ENCODE results near the gene HSPD1.

Gene HSPD1

GRCh38 chr2:197499594-197500502, at the start of gene HSPD1, which contains the start of gene HSPE1:
Gene HSPD1, minus strand, starts transcription at chr2:197499840. Its CDS starts 992 bp downstream, at chr2:197498848.
Gene HSPE1, plus strand, starts transcription at chr2:197500379. Its CDS starts 58 bp downstream, at chr2:197500437.
- peak; percentile 95 for DNase-seq (ENCODE audit: low spot score)

GRCh38 chr2:197548582-197548981, 48.9 kb upstream of the HSPD1 start:
- DNase-seq (ENCODE audit: low spot score) = no peak

- no peak for DNase-seq (ENCODE audit: low spot score)
Measured at GRCh38 chr2:197547163-197547900, 47.7 kb upstream of the HSPD1 start.

GRCh38 chr2:197543206-197543605, 43.6 kb upstream of the HSPD1 start:
- no peak for DNase-seq (ENCODE audit: low spot score)

GRCh38 chr2:197539734-197540133, 40.1 kb upstream of the HSPD1 start:
- no peak for DNase-seq (ENCODE audit: low spot score)

GRCh38 chr2:197538412-197538811, 38.8 kb upstream of the HSPD1 start:
- no peak for DNase-seq (ENCODE audit: low spot score)

- DNase-seq (ENCODE audit: low spot score) = no peak
Measured at GRCh38 chr2:197517150-197517549, 17.5 kb upstream of the HSPD1 start.

GRCh38 chr2:197516393-197516761, 16.7 kb upstream of the HSPD1 start:
- DNase-seq (ENCODE audit: low spot score) = no peak

GRCh38 chr2:197515739-197516392, 16.2 kb upstream of the HSPD1 start, which contains the start of gene MOB4:
Gene MOB4, plus strand, starts transcription at chr2:197516066. Its CDS starts 21 bp downstream, at chr2:197516087.
- DNase-seq (ENCODE audit: low spot score) = peak; percentile 92

GRCh38 chr2:197515315-197515738, 15.7 kb upstream of the HSPD1 start:
- peak; percentile 25 for DNase-seq (ENCODE audit: low spot score)

GRCh38 chr2:197514754-197515153, 15.1 kb upstream of the HSPD1 start:
- no peak for DNase-seq (ENCODE audit: low spot score)

- DNase-seq (ENCODE audit: low spot score) = no peak
Measured at GRCh38 chr2:197513915-197514314, 14.3 kb upstream of the HSPD1 start.

- DNase-seq (ENCODE audit: low spot score) = no peak
Measured at GRCh38 chr2:197506658-197507057, 7.0 kb upstream of the HSPD1 start.

- no peak for DNase-seq (ENCODE audit: low spot score)
Measured at GRCh38 chr2:197504512-197504911, 4.9 kb upstream of the HSPD1 start.

- no peak for DNase-seq (ENCODE audit: low spot score)
Measured at GRCh38 chr2:197504000-197504399, 4.4 kb upstream of the HSPD1 start.

GRCh38 chr2:197502685-197503084, 3.0 kb upstream of the HSPD1 start:
- DNase-seq (ENCODE audit: low spot score) = no peak

GRCh38 chr2:197502201-197502600, 2.6 kb upstream of the HSPD1 start:
- DNase-seq (ENCODE audit: low spot score) = no peak

GRCh38 chr2:197500503-197501131, 977 bp upstream of the HSPD1 start:
- DNase-seq (ENCODE audit: low spot score) = no peak

- DNase-seq (ENCODE audit: low spot score) = peak; percentile 62
Measured at GRCh38 chr2:197498937-197499593, 575 bp downstream of the HSPD1 start.

GRCh38 chr2:197498235-197498936, 1.3 kb downstream of the HSPD1 start:
- no peak for DNase-seq (ENCODE audit: low spot score)

- no peak for DNase-seq (ENCODE audit: low spot score)
Measured at GRCh38 chr2:197497326-197497725, 2.3 kb downstream of the HSPD1 start.
